OCI-LY7 (cell line): Measurements from ENCODE around the gene FZD1. TPM values are rescaled to one million over a fixed set of nuclear protein-coding genes. Genes with fewer than 3 reads are reported as not detected.

ENCODE experiments used
- BruUV-seq: library from RNA; stranded (reverse); fragments of 400-500 nt; replicated peaks from 2 replicates; lab custom pipeline; 2021; lab: Mats Ljungman, UMichigan
- CTCF ChIA-PET: fragments of 300-600 bp; sonication (Branson Sonifier 250); formaldehyde crosslinking; loops from one replicate; lab custom pipeline; 2022; ENCODE audit warnings: antibody characterized with exemption; ENCODE audit not compliant: unreplicated experiment; lab: Charles Lee
- POLR2A ChIA-PET: fragments of 300-600 bp; sonication (Branson Sonifier 250); formaldehyde crosslinking; loops from one replicate; lab custom pipeline; 2022; ENCODE audit warnings: antibody characterized with exemption; lab: Charles Lee
- DNase-seq: peaks from one replicate; pipeline ENCODE4 v3.0.0-alpha.2; 2015; ENCODE audit warnings: low spot score
- H2AFZ ChIP-seq: fragments of 200-600 bp; sonication (generic), shearing (Covaris generic); 2 replicates; pipeline ENCODE4 v1.6.1; 2014; ENCODE audit warnings: mild to moderate bottlenecking, antibody characterized with exemption, low read length, moderate library complexity
- H3K27ac ChIP-seq: fragments of 200-600 bp; sonication (generic); 2 replicates; pipeline ENCODE4 v1.5.1; 2014; ENCODE audit warnings: mixed run types, low read depth, mild to moderate bottlenecking, moderate library complexity, low read length, inconsistent platforms; ENCODE audit not compliant: poor library complexity, severe bottlenecking
- H3K36me3 ChIP-seq: fragments of 200-600 bp; sonication (generic); 2 replicates; pipeline ENCODE4 v1.6.1; 2014; ENCODE audit warnings: mild to moderate bottlenecking, antibody characterized with exemption, low read length, moderate library complexity, mixed read lengths; ENCODE audit not compliant: insufficient read depth
- H3K4me1 ChIP-seq: fragments of 200-600 bp; sonication (generic); 2 replicates; pipeline ENCODE4 v1.5.1; 2014; ENCODE audit warnings: mild to moderate bottlenecking, low read length; ENCODE audit not compliant: insufficient read depth, poor library complexity, severe bottlenecking
- H3K4me2 ChIP-seq: fragments of 200-600 bp; sonication (generic); 2 replicates; pipeline ENCODE4 v1.6.1; 2014; ENCODE audit warnings: mild to moderate bottlenecking, low read length
- H3K4me3 ChIP-seq: fragments of 200-600 bp; sonication (generic); 2 replicates; pipeline ENCODE4 v1.5.1; 2014; ENCODE audit warnings: mild to moderate bottlenecking, low read depth, low read length; ENCODE audit not compliant: poor library complexity, severe bottlenecking
- H3K79me2 ChIP-seq: fragments of 200-600 bp; sonication (generic); 2 replicates; pipeline ENCODE4 v1.6.1; 2016; ENCODE audit warnings: low read depth, mild to moderate bottlenecking, low read length, moderate library complexity, mixed read lengths; ENCODE audit not compliant: insufficient read depth
- H3K9me2 ChIP-seq: fragments of 200-600 bp; sonication (generic); 2 replicates; pipeline ENCODE4 v1.6.1; 2016; ENCODE audit warnings: mild to moderate bottlenecking, low read length, mixed read lengths; ENCODE audit not compliant: insufficient read depth
- H3K9me3 ChIP-seq: fragments of 200-600 bp; sonication (generic); 2 replicates; pipeline ENCODE4 v1.6.1; 2014; ENCODE audit warnings: mild to moderate bottlenecking, mixed run types, low read length, mixed read lengths
- H4K20me1 ChIP-seq: fragments of 200-600 bp; sonication (generic); 2 replicates; pipeline ENCODE4 v1.6.1; 2014; ENCODE audit warnings: mild to moderate bottlenecking, antibody characterized with exemption, low read length, moderate library complexity, mixed read lengths; ENCODE audit not compliant: insufficient read depth
- CTCF ChIP-seq: fragments of 200-600 bp; sonication (generic); conservative IDR thresholded peaks from 2 replicates; pipeline ENCODE4 v1.5.1; 2014; ENCODE audit warnings: mild to moderate bottlenecking, antibody characterized with exemption, low read length, moderate library complexity, mixed read lengths
- EZH2phosphoT487 ChIP-seq: fragments of 200-600 bp; sonication (generic); IDR thresholded peaks from 2 replicates; pipeline ENCODE4 v1.6.1; 2018; ENCODE audit warnings: low read depth, borderline replicate concordance, mild to moderate bottlenecking, mixed run types, antibody characterized with exemption, low read length, moderate library complexity, mixed read lengths
- intact Hi-C: fragments of 100-400 bp; cut with micrococcal nuclease; formaldehyde crosslinking; loops from one replicate; pipeline ENCODE4 v1.10.0; 2022; ENCODE audit not compliant: unreplicated experiment
- total RNA-seq, 2 experiments: library from RNA; depleted of rRNA in 1 of 2; stranded (reverse); fragments of >200 nt in 1 of 2; shearing (Covaris generic) in 1 of 2; gene quantifications; 2 replicates each; pipeline ENCODE4 v1.2.3, GENCODE V29; 2014 to 2022

Gene FZD1
- total RNA-seq, 2 experiments from 2014 or later = 1.3 to 2.4 TPM

- BruUV-seq = no TSS peak
- H4K20me1 ChIP-seq = no peaks in the 10 kb centered on the region
- intact Hi-C loops = no loop called here
- no peaks in the 10 kb centered on the region for H3K36me3 ChIP-seq
- CTCF ChIA-PET = no interaction called here
- POLR2A ChIA-PET = interaction anchor here (0.7 kb wide), 1 partner anchor 1148 kb away, joined by 3 read pairs; no protein-coding TSS in a partner anchor
- DNase-seq = no peak
- no peaks in the 10 kb centered on the region for H3K79me2 ChIP-seq
- H3K27ac ChIP-seq = no peak overlapping the region
- H3K4me3 ChIP-seq = no peak overlapping the region
- H3K9me3 ChIP-seq = no peaks in the 10 kb centered on the region
- no peaks in the 10 kb centered on the region for H3K4me1 ChIP-seq
- no peak overlapping the region for H3K4me2 ChIP-seq
- H3K9me2 ChIP-seq = no peaks in the 10 kb centered on the region
- TF ChIP-seq EZH2phosphoT487 = no peak
- no peak for TF ChIP-seq CTCF
- no peak overlapping the region for H2AFZ ChIP-seq
These were observed 31.3 kb downstream of the FZD1 start for GRCh38 chr7:91295576-91295975.

GRCh38 chr7:91297939-91298338, 33.7 kb downstream of the FZD1 start:
- H4K20me1 ChIP-seq = no peaks in the 10 kb centered on the region
- no peaks in the 10 kb centered on the region for H3K9me3 ChIP-seq
- no TSS peak for BruUV-seq
- intact Hi-C loops = no loop called here
- H3K27ac ChIP-seq = no peak overlapping the region
- CTCF ChIA-PET = no interaction called here
- POLR2A ChIA-PET = no interaction called here
- H3K4me3 ChIP-seq = no peak overlapping the region
- no peaks in the 10 kb centered on the region for H3K36me3 ChIP-seq
- no peaks in the 10 kb centered on the region for H3K4me1 ChIP-seq
- H3K9me2 ChIP-seq = no peaks in the 10 kb centered on the region
- no peak overlapping the region for H2AFZ ChIP-seq
- no peaks in the 10 kb centered on the region for H3K79me2 ChIP-seq
- DNase-seq = no peak
- TF ChIP-seq EZH2phosphoT487 (no peak), CTCF (no peak)
- no peak overlapping the region for H3K4me2 ChIP-seq

- CTCF ChIA-PET = no interaction called here
- no peak overlapping the region for H3K4me2 ChIP-seq
These were observed 35.9 kb downstream of the FZD1 start for GRCh38 chr7:91299952-91300775.

More at GRCh38 chr7:91299952-91300775, 35.9 kb downstream of the FZD1 start:
- Histone ChIP-seq H3K27ac (no peak overlapping the region), H3K9me2 (no peaks in the 10 kb centered on the region), H3K79me2 (no peaks in the 10 kb centered on the region), H2AFZ (no peak overlapping the region), H3K36me3 (no peaks in the 10 kb centered on the region), H3K4me3 (no peak overlapping the region), H3K4me1 (no peaks in the 10 kb centered on the region), H3K9me3 (no peaks in the 10 kb centered on the region), H4K20me1 (no peaks in the 10 kb centered on the region)
- POLR2A ChIA-PET = no interaction called here
- TF ChIP-seq EZH2phosphoT487 (no peak), CTCF (no peak)
- intact Hi-C loops = no loop called here
- DNase-seq = no peak
- no TSS peak for BruUV-seq
